Lung (tissue), 12 donors: ENCODE results near the gene TPSD1. TPM values are rescaled to one million over a fixed set of nuclear protein-coding genes. Genes with fewer than 3 reads are reported as not detected.

Experiments
- ATAC-seq: fragments of 200-7000 bp; cut with Tn5 transposase; one replicate; pipeline ENCODE4 v1.9.1; 2020; ENCODE audit warnings: moderate number of reproducible peaks; ENCODE audit not compliant: insufficient read depth, low FRiP score
- DNase-seq, 3 donors: peaks; one replicate each; pipeline ENCODE4 v3.0.0-alpha.2; 2013 to 2017
- H3K27ac ChIP-seq, 2 donors: one replicate each; pipeline ENCODE4 v1.5.1; 2013; ENCODE audit warnings: mild to moderate bottlenecking in 2 of 2, moderate library complexity in 2 of 2, control low read depth in 1 of 2, inconsistent platforms in 1 of 2, low read depth in 1 of 2, low read length in 1 of 2
- H3K27me3 ChIP-seq, 3 donors: one replicate each; pipeline ENCODE4 v1.5.1; 2013; ENCODE audit warnings: low read length in 2 of 3; ENCODE audit not compliant: control insufficient read depth in 3 of 3, insufficient read depth in 3 of 3
- H3K36me3 ChIP-seq, 4 donors: one replicate each; pipeline ENCODE4 v1.5.1; 2013; ENCODE audit warnings: low read length in 4 of 4, mild to moderate bottlenecking in 1 of 4, moderate library complexity in 1 of 4; ENCODE audit not compliant: control insufficient read depth in 4 of 4, insufficient read depth in 4 of 4
- H3K4me1 ChIP-seq, 5 donors: one replicate each; pipeline ENCODE4 v1.5.1; 2013; ENCODE audit warnings: low read length in 5 of 5, mild to moderate bottlenecking in 2 of 5, moderate library complexity in 1 of 5; ENCODE audit not compliant: control insufficient read depth in 5 of 5, insufficient read depth in 5 of 5
- H3K4me3 ChIP-seq: one replicate; pipeline ENCODE4 v1.5.1; 2013; ENCODE audit warnings: mild to moderate bottlenecking, control low read depth, moderate library complexity
- H3K9ac ChIP-seq, 2 donors: one replicate each; pipeline ENCODE4 v1.5.1; 2013; ENCODE audit warnings: low read length in 2 of 2, control low read depth in 1 of 2; ENCODE audit not compliant: insufficient read depth in 1 of 2
- H3K9me3 ChIP-seq, 4 donors: one replicate each; pipeline ENCODE4 v1.5.1; 2013; ENCODE audit warnings: low read length in 3 of 4, mild to moderate bottlenecking in 1 of 4, moderate library complexity in 1 of 4; ENCODE audit not compliant: control insufficient read depth in 4 of 4, insufficient read depth in 3 of 4
- CTCF ChIP-seq: IDR thresholded peaks from 2 replicates; pipeline ENCODE4 v1.5.1; 2012; ENCODE audit warnings: mild to moderate bottlenecking; ENCODE audit errors: control extremely low read depth, extremely low read depth
- WGBS, 2 donors: extraction: QIAGEN DNeasy Blood & Tissue Kit; methylation state at CpG; one replicate each; pipeline ENCODE4 v1.1.7; 2013; 5-methylcytosine and 5-hydroxymethylcytosine counted together
- polyA plus RNA-seq, 2 donors: library from polyadenylated mRNA; stranded (reverse); fragments of 200-250 nt; gene quantifications; one replicate each; pipeline ENCODE4 v1.2.1, GENCODE V29; 2013
- total RNA-seq, 2 donors: library from RNA; depleted of rRNA in 1 of 2; stranded (reverse); fragments of >200 nt in 1 of 2; gene quantifications; one replicate each; pipeline ENCODE4 v1.2.1, GENCODE V29; 2014 to 2021
- donor health status: control.
- donor health status: control.
- donor health status: Bipolar disorder and iron deficiency.
- donor health status: healthy.
- donor health status: DM: yes; HTN: yes; CAD: no.

Gene TPSD1
- total and polyA plus RNA-seq, 4 donors, result 0.54 to 7.0 (median 2.9) TPM; not detected in 1

GRCh38 chr16:1218930-1219611 is 36.8 kb upstream of the TPSD1 start:
- TF ChIP-seq CTCF, result no peak
- Histone ChIP-seq H3K9ac (no peak overlapping the region), H3K4me1 (no peaks in the 10 kb centered on the region), H3K36me3 (no peaks in the 10 kb centered on the region), H3K27me3 (no peaks in the 10 kb centered on the region), H3K9me3 (no peaks in the 10 kb centered on the region), H3K4me3 (no peak overlapping the region), H3K27ac (no peak overlapping the region)
- DNase-seq (no peak), ATAC-seq (no peak)
- WGBS, 2 donors, result 82 to 84% methylated on average over 24 of the region's 24 CpGs

- Histone ChIP-seq H3K4me1 (no peaks in the 10 kb centered on the region), H3K36me3 (no peaks in the 10 kb centered on the region), H3K4me3 (no peak overlapping the region), H3K27ac (no peak overlapping the region), H3K9me3 (no peaks in the 10 kb centered on the region), H3K27me3 (no peaks in the 10 kb centered on the region), H3K9ac (no peak overlapping the region)
- no peak for DNase-seq
- ATAC-seq, result no peak
- 91 to 93% methylated on average over 55 of the region's 55 CpGs for WGBS, 2 donors
- no peak for TF ChIP-seq CTCF
Measured at GRCh38 chr16:1220098-1220728, 35.7 kb upstream of the TPSD1 start.

GRCh38 chr16:1220841-1221627 is 34.8 kb upstream of the TPSD1 start:
- no peak for TF ChIP-seq CTCF
- Histone ChIP-seq H3K27me3 (no peaks in the 10 kb centered on the region), H3K27ac (no peak overlapping the region), H3K36me3 (no peaks in the 10 kb centered on the region), H3K9ac (no peak overlapping the region), H3K4me3 (no peak overlapping the region), H3K4me1 (no peaks in the 10 kb centered on the region), H3K9me3 (no peaks in the 10 kb centered on the region)
- no peak for DNase-seq
- ATAC-seq, result no peak
- WGBS, 2 donors, result 83 to 84% methylated on average over 48 of the region's 48 CpGs
